GM18508 (cell line): Measurements from ENCODE around the gene SYNGR3.
"Not testable (repeated sequence)": the region's sequence is repeated elsewhere in the genome, so short reads cannot be mapped to it uniquely, and the experiment has no call there.

Experiments used
- ATAC-seq: cut with Tn5 transposase; IDR thresholded peaks from one replicate; pipeline ENCODE4 v1.9.1; 2021; ENCODE audit warnings: moderate number of reproducible peaks; ENCODE audit not compliant: insufficient read depth, unreplicated experiment

SYNGR3 gene

GRCh38 chr16:2025251-2025650, 35.5 kb downstream of the SYNGR3 start:
- no peak for ATAC-seq

GRCh38 chr16:2025878-2026460, 36.2 kb downstream of the SYNGR3 start:
- ATAC-seq: no peak

GRCh38 chr16:2026461-2027023, 36.8 kb downstream of the SYNGR3 start, which contains the start of gene NHERF2:
Gene NHERF2, plus strand, starts transcription at chr16:2026902. Its CDS starts 104 bp downstream, at chr16:2027006.
- ATAC-seq: no peak

GRCh38 chr16:2027024-2028010, 37.5 kb downstream of the SYNGR3 start:
- no peak for ATAC-seq

DNA sequence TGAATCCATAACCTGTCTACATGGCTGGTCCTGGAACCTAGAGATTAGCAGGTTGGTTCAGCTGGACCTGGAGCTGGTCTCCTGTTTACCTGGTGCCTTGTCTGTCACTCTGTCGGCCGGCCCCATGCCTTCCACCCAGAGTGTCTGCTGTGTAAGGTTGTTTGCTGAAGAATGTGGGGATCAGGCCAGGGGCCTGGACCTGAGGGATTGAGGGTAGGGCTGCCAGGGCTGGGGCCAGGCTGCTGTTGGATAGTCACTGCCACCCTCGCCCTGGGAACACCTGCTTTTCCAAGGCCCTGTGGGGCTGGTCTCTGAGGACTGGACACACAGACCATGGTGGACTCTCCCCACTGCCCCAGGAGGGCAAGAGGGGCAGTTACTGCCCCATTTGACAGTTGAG, 38.4 kb downstream of the SYNGR3 start:
- ATAC-seq: no peak

DNA sequence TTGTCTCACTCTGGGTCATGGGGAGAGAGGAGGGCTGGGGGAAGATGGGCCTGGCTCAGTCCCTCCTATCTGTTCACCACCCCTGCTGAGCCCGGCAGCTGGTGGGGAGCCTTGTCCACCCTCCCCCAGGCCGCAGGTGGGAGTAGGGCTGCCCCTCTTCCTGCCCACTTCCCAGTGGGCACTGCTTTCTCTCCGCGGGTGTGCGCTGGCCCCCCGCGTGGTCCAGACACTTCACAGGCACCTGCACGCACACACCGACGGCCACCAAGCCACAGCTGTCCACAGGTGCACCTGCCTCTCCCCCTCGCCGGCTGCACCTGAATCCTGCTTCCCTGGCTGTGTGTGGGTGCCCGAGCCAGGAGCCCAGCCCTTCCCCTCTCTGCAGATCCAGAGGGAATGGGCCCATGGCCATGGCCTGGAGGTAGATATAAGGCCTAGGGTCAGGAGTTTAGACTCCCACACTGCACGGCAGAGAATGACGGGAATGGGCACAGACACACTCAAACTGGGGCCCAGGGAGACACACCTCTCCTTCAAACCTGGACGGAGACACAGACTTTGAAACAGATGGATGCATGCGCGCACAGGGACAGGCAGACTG, 39.0 kb downstream of the SYNGR3 start:
- ATAC-seq: no peak

- ATAC-seq: no peak
These were observed 39.6 kb downstream of the SYNGR3 start for GRCh38 chr16:2029350-2029749.

DNA sequence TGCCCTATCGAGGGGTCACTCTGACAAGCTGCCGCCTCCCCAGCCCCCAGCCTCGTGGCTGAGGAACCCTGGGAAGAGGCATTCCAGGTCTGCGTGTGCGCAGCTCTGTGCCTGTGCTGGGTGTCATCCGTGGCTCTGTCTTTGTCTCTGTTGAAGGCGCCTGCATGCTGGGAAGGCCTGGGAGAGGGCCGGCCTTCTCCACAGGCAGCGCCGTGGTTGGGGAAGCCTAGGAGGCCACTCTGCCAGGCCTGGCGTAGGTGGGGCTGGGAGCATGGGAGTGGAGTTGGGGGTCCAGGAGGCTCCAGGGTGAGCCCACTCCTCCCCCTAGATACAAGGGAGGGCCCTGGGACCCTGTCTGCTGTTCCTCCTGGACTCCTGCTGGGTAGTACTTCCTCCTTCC, 40.3 kb downstream of the SYNGR3 start:
- ATAC-seq: no peak

DNA sequence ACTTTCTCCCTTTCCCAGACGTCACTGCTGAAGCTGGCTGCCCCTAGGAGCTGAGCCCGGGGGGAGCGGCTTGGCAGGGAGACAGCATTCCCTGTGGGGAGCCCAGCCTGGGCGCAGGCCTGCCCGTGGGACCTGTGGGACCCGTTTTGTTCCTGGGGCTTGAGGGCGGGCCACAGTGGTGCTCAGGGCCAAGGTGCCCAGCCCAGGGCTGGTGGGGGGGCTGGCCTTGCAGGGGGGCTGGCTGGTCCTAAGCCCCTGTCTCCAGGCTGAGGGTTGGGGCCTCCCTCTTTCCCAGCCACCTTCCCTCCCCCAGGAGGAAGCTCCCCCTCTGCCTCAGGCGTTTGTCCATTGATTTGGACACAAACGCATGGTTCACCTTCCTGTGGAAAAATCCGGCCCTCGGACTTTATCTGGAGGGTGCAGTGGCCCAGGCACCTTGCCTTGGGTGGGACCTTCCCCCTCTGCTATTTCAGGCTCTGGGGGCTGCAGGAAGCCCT, 41.4 kb downstream of the SYNGR3 start:
- ATAC-seq: no peak

DNA sequence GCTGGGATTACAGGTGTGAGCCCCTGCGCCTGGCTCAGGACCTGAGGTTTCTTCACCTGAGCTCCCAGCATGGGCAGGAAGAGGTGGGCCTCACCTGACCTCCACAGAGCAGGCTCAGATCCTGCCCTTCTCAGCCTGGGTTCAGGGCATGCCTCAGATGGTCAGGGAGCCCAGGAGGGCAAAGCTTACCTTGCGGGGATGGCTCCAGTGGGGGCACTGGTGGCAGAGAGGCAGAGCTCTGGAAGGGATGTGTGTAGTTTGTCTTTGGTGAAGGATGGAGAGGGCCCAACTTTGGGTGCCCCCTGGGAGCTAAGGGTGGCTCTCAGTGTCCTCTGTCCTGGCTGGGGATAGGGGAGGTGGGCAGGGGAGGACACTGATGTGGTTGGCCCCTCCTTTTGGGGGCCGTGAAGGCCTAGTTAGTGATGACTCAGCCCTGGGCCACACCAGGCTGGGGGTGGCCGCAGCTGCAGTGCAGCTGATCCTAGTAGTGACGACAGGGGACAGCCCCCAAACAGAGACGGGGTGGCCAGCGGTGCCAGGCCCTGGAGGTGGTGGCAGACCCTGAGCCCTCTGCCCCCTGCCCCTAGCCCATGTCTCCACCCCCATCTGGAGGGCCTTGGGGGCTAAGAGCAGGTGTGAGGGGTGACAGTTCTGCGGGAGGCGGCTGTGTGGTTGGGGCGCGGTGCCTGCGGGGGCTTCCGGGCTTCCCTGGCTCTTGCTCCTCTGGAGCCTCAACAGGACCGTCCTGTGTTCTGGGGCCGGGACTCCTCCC, 42.7 kb downstream of the SYNGR3 start:
- ATAC-seq: no peak

GRCh38 chr16:2033057-2033908, 43.5 kb downstream of the SYNGR3 start:
- no peak for ATAC-seq

DNA sequence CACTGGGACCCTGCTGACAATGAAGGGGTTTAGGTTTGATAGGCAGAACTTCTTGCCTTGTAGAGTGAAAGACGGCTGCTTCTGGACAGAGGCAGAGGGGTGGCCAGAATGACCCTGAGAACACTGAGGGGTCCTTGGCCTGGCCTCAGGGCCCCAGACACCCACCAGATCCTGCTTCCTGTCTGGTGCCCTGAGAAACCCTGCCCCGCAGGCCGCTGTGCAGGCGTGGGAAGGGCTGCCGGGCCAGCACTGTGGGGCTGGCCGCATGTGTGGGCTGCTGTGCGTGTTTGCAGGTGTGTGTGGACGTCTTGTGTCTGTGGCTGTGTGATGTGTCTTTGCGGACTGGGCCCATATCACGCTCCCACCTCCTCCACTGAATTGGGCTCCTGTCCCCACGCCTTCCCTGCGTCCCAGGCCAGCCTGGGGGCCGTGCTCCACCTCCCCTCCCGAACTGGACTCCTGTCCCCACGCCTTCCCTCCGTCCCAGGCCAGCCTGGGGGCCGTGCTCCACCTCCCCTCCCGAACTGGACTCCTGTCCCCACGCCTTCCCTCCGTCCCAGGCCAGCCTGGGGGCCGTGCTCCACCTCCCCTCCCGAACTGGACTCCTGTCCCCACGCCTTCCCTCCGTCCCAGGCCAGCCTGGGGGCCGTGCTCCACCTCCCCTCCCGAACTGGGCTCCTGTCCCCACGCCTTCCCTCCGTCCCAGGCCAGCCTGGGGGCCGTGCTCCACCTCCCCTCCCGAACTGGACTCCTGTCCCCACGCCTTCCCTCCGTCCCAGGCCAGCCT, 44.3 kb downstream of the SYNGR3 start:
- ATAC-seq: not testable (repeated sequence)

- no peak for ATAC-seq
These were observed 45.1 kb downstream of the SYNGR3 start for GRCh38 chr16:2034696-2035430.

- no peak for ATAC-seq
These were observed 45.8 kb downstream of the SYNGR3 start for GRCh38 chr16:2035431-2036199.

- no peak for ATAC-seq
These were observed 46.6 kb downstream of the SYNGR3 start for GRCh38 chr16:2036200-2036966.

GRCh38 chr16:2037115-2037514, 47.3 kb downstream of the SYNGR3 start:
- ATAC-seq: no peak
